ENCODE data around the gene ARHGEF35. TPM values are rescaled to one million over a fixed set of nuclear protein-coding genes. Genes with fewer than 3 reads are reported as not detected.
"Not testable (repeated sequence)": the region's sequence is repeated elsewhere in the genome, so short reads cannot be mapped to it uniquely, and the experiment has no call there.

Gene ARHGEF35
- 0.13 TPM in 2 replicates for total RNA-seq

- DNase-seq (ENCODE audit: low read depth in 2 of 2), result not testable (repeated sequence)
Observed at GRCh38 chr7:144195212-144195872, at the start of gene ARHGEF35. Gene ARHGEF35 (minus strand): TSS chr7:144195833. CDS start chr7:144188383, 7,450 bp downstream.

DNA sequence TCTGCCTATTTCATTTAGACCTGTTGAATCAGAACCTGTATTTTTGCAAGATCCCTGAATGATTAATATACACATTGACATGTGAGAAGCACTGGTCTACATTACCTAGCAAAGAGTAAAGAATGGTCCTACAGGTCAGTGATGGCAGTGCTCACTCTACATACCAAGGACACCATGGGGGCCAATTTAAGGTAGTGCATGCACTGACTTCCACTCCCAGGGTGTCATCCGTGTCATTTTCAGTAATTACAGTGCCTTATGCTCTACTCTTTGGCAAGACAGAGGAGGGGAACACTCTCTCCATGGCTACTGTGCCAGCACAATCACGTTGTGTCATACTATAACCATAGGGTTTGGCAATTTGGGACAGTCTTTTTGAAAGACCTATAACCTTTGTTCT is 49.7 kb upstream of the ARHGEF35 start:
- not testable (repeated sequence) for DNase-seq (ENCODE audit: low read depth in 2 of 2)

GRCh38 chr7:144239365-144239764 is 43.7 kb upstream of the ARHGEF35 start, which contains the start of gene OR2A42:
Gene OR2A42 (minus strand): TSS chr7:144239605. CDS start chr7:144232843, 6,762 bp downstream.
- DNase-seq (ENCODE audit: low read depth in 2 of 2), result not testable (repeated sequence)

DNA sequence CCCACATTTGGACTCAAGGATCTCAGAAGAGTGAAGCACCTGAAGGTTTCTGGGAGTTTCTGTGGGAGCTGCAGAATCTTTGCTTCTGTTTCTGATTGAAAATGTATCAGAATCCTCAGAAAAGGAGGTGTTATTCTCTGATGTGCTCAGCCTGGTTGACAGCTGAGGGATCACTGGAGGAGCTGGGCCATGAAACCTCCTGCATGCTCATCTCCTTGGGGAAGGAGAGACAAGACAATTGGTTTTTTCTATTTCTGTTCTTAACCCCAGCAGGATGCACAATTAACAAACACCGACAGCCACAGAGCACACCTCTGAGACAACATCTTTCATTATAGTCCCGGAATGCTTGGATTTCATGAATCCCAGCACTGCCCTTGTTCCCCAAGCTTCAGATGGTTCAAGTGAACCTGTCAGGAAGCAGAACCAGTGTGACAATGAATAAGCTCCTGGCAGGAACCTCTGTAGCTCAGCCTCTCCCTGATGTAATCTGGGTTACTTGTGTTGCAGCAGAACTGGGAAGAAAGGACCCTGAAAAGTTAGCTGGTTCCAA is 43.0 kb upstream of the ARHGEF35 start:
- DNase-seq (ENCODE audit: low read depth in 2 of 2), result not testable (repeated sequence)

GRCh38 chr7:144233039-144233438 is 37.4 kb upstream of the ARHGEF35 start:
- not testable (repeated sequence) for DNase-seq (ENCODE audit: low read depth in 2 of 2)

DNA sequence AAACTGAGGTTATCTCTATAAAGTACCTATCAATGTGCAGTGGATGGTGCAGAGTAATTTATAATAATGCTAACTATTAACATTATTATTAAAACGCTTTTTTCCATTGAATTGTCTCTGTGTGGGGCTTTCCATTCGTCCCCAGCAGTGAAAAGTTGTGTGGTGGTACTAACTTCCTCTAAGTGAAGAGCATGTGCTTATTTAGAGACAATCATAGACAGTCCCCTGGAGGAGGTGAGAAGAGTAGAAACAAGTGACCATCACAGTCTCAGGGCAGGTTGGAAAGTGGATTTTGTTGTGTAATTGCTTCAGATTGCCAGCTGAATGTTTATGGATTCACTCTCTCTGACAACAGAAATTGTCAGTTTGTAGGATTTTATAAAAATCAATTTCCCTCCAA is 35.4 kb upstream of the ARHGEF35 start:
- DNase-seq (ENCODE audit: low read depth in 2 of 2), result not testable (repeated sequence)

DNA sequence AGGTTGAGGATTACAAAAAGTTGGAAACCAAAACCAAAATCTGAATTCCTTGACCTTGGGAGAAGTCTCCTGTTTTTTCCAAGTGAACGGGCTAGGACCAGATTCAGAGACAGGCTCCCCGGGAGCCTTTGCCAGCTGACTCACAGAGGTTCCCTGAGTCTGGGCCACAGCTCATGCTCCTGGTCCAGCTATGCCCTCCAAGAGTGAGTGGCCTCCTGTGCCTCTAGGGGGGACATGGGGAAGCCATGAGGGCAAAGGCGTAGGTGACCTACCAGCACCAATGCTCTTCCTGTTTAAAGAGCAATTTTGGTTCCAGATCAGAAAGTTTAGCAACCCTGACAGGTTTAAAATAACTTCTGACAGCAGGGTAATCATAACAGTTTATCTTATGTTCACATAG is 33.2 kb upstream of the ARHGEF35 start:
- not testable (repeated sequence) for DNase-seq (ENCODE audit: low read depth in 2 of 2)

DNA sequence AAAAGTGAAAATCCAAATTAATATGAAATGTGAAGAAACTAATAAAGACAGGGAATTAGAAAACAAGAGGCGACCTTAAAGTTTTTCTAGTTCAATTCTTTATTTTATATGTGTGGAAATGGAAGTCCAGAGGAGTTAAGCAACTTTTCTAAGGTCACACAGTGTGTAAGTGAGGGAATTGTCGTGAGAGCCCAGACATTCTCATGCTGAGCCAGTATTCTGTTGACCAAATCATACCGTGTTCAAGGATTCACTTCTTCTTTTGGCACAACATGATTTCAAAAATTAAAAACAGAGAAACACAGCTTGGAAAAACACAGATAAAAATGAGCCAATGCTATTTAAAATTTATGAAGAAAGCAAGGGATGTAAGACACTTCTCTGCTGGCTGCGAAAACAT is 31.2 kb upstream of the ARHGEF35 start:
- DNase-seq (ENCODE audit: low read depth in 2 of 2), result not testable (repeated sequence)

- DNase-seq (ENCODE audit: low read depth in 2 of 2), result not testable (repeated sequence)
Observed at GRCh38 chr7:144223675-144224074, 28.0 kb upstream of the ARHGEF35 start.

DNA sequence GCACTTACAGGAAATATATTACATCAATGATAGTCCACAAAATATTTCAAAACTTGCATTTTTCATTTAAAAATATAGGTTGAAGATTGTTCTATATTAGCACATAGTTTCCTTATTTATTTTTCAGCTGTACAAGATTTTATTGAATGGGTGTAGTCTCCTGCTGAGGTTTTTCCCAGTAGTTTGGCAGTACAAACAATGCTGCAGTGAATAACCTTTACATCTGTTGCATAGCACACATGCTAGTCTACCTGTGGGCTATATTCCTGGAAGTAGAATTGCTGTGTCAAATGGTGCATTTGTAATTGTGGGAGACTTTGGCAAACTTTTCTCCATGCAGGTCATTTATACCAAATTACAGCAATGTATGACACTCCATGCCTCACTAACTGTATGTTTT is 24.9 kb upstream of the ARHGEF35 start:
- DNase-seq (ENCODE audit: low read depth in 2 of 2), result not testable (repeated sequence)

DNA sequence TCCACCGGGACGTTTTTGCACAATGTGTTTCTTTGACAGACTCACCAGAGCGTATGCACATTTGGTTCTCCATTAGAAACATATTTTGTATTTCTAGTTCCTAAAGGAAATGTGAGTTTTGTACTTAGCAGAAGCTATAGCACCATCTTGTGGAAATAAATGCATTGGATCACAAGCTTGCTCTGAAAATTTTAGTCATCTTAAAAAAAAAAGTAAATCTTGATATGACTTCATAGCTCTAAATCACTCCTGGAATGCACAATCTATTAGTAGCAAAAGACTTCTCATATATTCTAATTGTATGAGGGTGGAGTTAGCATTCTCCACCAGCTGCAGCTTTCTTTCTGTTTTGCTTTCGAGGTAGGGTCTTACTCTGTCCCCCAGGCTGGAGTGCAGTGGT is 23.5 kb upstream of the ARHGEF35 start:
- DNase-seq (ENCODE audit: low read depth in 2 of 2), result not testable (repeated sequence)

DNA sequence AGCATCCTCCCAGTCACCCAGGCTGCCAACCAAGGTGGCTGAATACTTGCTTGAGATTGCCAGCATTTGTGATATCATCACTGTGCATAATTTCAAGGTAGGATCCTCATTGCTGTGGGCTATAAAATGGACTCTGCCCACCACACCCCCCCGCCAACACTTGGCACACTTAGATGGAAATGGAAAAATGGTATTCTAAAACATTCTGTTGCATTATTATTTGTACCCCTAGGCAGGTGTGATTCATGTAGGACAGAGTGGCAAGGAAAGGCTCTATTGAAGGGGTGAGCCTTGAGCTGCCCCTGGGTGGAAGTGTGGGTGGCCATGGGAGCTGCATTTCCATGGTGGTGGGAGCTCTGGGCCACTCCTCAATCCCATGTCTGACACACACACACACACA is 22.9 kb upstream of the ARHGEF35 start:
- DNase-seq (ENCODE audit: low read depth in 2 of 2), result not testable (repeated sequence)

GRCh38 chr7:144217200-144217599 is 21.6 kb upstream of the ARHGEF35 start:
- not testable (repeated sequence) for DNase-seq (ENCODE audit: low read depth in 2 of 2)

- not testable (repeated sequence) for DNase-seq (ENCODE audit: low read depth in 2 of 2)
Observed at GRCh38 chr7:144205306-144205705, 9.7 kb upstream of the ARHGEF35 start.

DNA sequence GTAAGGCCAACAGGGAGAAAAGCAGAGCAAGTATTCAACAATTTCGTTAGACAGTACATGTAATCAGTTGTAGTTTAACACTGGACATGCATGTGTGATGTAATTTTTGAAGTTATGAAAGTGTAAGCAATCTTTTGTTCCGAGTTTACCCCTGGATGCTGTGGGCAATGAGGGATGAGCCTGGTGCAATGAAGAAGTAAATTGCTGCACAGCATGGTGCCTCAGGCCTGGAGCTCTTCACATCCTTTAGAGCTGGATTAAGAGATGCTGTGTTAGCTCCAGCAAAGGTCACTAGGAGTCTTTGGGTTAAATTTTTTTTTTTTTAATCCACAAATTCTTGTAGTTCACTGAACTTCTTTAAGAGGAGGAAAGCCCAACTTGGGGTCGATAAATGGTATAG is 7.5 kb upstream of the ARHGEF35 start:
- DNase-seq (ENCODE audit: low read depth in 2 of 2), result not testable (repeated sequence)

GRCh38 chr7:144201978-144202377 is 6.3 kb upstream of the ARHGEF35 start:
- DNase-seq (ENCODE audit: low read depth in 2 of 2), result not testable (repeated sequence)

GRCh38 chr7:144198934-144199333 is 3.3 kb upstream of the ARHGEF35 start:
- not testable (repeated sequence) for DNase-seq (ENCODE audit: low read depth in 2 of 2)

- DNase-seq (ENCODE audit: low read depth in 2 of 2), result not testable (repeated sequence)
Observed at GRCh38 chr7:144194453-144194852, 1.2 kb downstream of the ARHGEF35 start.

DNA sequence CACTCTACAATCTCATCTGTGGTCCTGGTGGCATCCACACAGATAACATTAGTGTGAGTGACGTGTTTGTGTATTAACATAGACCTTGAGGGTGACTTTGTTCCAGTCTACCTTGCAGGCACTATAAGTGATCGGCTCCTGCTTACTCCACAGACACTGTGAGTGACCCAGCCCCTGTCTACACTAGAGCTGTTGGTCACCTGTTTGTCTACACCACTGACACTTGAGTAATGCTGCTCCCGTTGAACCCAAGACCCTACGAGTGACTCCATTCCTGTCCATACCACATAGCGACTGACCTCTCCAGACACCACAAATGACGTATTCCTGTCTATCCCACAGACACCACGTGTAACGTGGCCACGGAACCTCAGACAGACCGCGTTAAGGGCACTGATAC is 1.9 kb downstream of the ARHGEF35 start:
- DNase-seq (ENCODE audit: low read depth in 2 of 2), result not testable (repeated sequence)

- not testable (repeated sequence) for DNase-seq (ENCODE audit: low read depth in 2 of 2)
Observed at GRCh38 chr7:144188578-144189171, 7.0 kb downstream of the ARHGEF35 start.

DNA sequence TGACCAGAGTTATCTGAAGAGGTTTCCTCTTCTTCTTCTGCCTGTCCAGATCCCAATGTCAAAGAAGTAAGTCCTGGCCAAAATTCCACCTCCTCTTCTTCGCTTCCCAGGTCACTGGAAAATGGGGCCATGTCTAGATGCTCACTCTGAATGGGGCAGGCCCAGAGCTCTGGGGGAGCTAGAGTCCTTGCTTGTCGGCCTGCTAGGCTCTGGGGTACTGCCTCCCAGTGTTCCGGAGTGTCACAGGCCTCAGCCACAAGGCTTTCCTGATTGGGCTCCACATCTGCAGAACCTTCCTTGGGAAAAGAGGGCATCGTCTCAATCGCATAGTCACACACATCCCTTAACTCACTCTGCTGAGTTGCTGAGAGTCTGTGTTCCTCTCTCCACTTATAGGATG is 7.8 kb downstream of the ARHGEF35 start:
- DNase-seq (ENCODE audit: low read depth in 2 of 2), result not testable (repeated sequence)

GRCh38 chr7:144183166-144183565 is 12.5 kb downstream of the ARHGEF35 start, which contains the start of gene CTAGE4:
Gene CTAGE4 (plus strand): TSS chr7:144183466. CDS start chr7:144183504, 38 bp downstream.
- not testable (repeated sequence) for DNase-seq (ENCODE audit: low read depth in 2 of 2)

DNA sequence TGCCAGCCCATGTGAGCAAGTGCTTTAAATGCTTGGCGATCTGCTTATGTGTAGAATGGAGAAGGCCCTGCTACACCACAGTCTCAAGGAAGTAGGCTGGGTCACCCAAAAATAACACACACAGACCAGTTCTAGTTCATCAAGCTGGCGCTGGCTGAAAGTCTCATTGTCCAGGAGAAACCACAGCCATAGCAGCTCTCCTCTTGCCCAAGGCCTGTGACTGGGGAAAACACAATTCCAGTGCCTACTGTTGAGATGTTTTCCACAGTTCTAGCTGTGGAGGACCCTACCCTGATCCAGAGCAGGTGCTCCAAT is 16.5 kb downstream of the ARHGEF35 start:
- not testable (repeated sequence) for DNase-seq (ENCODE audit: low read depth in 2 of 2)

All from dermis microvascular lymphatic vessel endothelial cell (primary cell).